Measurements from ENCODE around the gene GDPGP1. TPM values are rescaled to one million over a fixed set of nuclear protein-coding genes. Genes with fewer than 3 reads are reported as not detected.

Gene GDPGP1
- total RNA-seq, 1 donor from 2014 or later: 4.1 TPM

DNA sequence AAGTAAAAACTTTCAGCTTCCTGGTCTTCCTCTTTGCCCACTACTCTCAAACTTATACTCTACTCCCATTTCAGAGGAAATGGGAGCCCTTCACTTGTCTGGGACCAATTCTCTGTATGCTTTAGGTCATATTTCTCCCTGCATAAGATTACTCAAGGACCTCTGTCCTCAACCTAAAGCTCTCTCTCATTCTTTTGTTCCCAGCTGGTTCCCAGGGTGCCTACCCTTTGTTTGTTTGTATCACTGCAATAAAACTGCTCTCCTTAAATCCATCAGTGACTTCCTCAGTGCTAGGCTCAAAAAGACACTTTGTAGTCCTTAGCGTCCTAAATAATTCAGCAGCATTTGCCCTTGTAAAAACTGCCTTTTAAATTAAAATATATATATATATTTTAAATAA, 34.4 kb downstream of the GDPGP1 start:
- H3K27ac Mint-ChIP-seq (ENCODE audit: unreplicated experiment): no peak overlapping the region
- Histone ChIP-seq H3K9me3 (ENCODE audit: insufficient read depth, low read depth, low read length) (no peaks in the 10 kb centered on the region), H3K4me2 (ENCODE audit: low read length) (peak overlapping the region; percentile 88), H4K20me1 (ENCODE audit: insufficient read depth, low read length) (peaks cover 61% of the 10 kb centered on the region), H3K36me3 (ENCODE audit: insufficient read depth, low read length) (peaks cover 26% of the 10 kb centered on the region), H3K27ac (ENCODE audit: low read depth, low read length) (no peak overlapping the region), H3K9ac (ENCODE audit: low read length) (no peak overlapping the region), H3K79me2 (ENCODE audit: insufficient read depth, low read length) (peaks cover 78% of the 10 kb centered on the region), H3K4me1 (ENCODE audit: insufficient read depth, low read length) (peaks cover 24% of the 10 kb centered on the region), H3K27me3 (ENCODE audit: insufficient read depth, low read length) (no peaks in the 10 kb centered on the region), H3K4me3 (ENCODE audit: insufficient read depth, low read depth, low read length) (no peak overlapping the region), H2AFZ (ENCODE audit: low read depth, low read length) (no peak overlapping the region)
- H3K9me3 Mint-ChIP-seq (ENCODE audit: unreplicated experiment): no peaks in the 10 kb centered on the region
- no peaks in the 10 kb centered on the region for H3K27me3 Mint-ChIP-seq (ENCODE audit: low read depth, unreplicated experiment)
- H3K4me1 Mint-ChIP-seq (ENCODE audit: low read depth, unreplicated experiment): peaks cover 15% of the 10 kb centered on the region
- H3K36me3 Mint-ChIP-seq (ENCODE audit: low read depth, unreplicated experiment): peaks cover 15% of the 10 kb centered on the region
- peak overlapping the region; percentile 72 for H3K4me3 Mint-ChIP-seq (ENCODE audit: unreplicated experiment)
- no peak for DNase-seq (ENCODE audit: low read depth)
- TF ChIP-seq EZH2 (IDR thresholded peaks at IDR 0.05; ENCODE audit: insufficient read depth, low read length) (no peak), CTCF (IDR thresholded peaks at IDR 0.05; ENCODE audit: insufficient read depth, low read depth, low read length) (no peak)
- FAIRE-seq: no peak

- peaks cover 13% of the 10 kb centered on the region for H3K4me1 Mint-ChIP-seq (ENCODE audit: low read depth, unreplicated experiment)
- H3K79me2 ChIP-seq (ENCODE audit: insufficient read depth, low read length): peaks cover 73% of the 10 kb centered on the region
- peaks cover 21% of the 10 kb centered on the region for H3K36me3 Mint-ChIP-seq (ENCODE audit: low read depth, unreplicated experiment)
- H3K27ac ChIP-seq (ENCODE audit: low read depth, low read length): no peak overlapping the region
- no peaks in the 10 kb centered on the region for H3K27me3 Mint-ChIP-seq (ENCODE audit: low read depth, unreplicated experiment)
- peaks cover 26% of the 10 kb centered on the region for H3K36me3 ChIP-seq (ENCODE audit: insufficient read depth, low read length)
- H3K27me3 ChIP-seq (ENCODE audit: insufficient read depth, low read length): no peaks in the 10 kb centered on the region
- no peak overlapping the region for H3K4me2 ChIP-seq (ENCODE audit: low read length)
- H3K4me3 Mint-ChIP-seq (ENCODE audit: unreplicated experiment): no peak overlapping the region
- no peaks in the 10 kb centered on the region for H3K9me3 Mint-ChIP-seq (ENCODE audit: unreplicated experiment)
- no peak overlapping the region for H3K9ac ChIP-seq (ENCODE audit: low read length)
- FAIRE-seq (no peak), DNase-seq (ENCODE audit: low read depth) (no peak)
- H3K4me3 ChIP-seq (ENCODE audit: insufficient read depth, low read depth, low read length): no peak overlapping the region
- TF ChIP-seq CTCF (IDR thresholded peaks at IDR 0.05; ENCODE audit: insufficient read depth, low read depth, low read length): no peak
- peaks cover 16% of the 10 kb centered on the region for H3K4me1 ChIP-seq (ENCODE audit: insufficient read depth, low read length)
- H3K27ac Mint-ChIP-seq (ENCODE audit: unreplicated experiment): no peak overlapping the region
- peaks cover 61% of the 10 kb centered on the region for H4K20me1 ChIP-seq (ENCODE audit: insufficient read depth, low read length)
- no peaks in the 10 kb centered on the region for H3K9me3 ChIP-seq (ENCODE audit: insufficient read depth, low read depth, low read length)
- H2AFZ ChIP-seq (ENCODE audit: low read depth, low read length): no peak overlapping the region
Observed at GRCh38 chr15:90270502-90271150, 36.6 kb downstream of the GDPGP1 start.

DNA sequence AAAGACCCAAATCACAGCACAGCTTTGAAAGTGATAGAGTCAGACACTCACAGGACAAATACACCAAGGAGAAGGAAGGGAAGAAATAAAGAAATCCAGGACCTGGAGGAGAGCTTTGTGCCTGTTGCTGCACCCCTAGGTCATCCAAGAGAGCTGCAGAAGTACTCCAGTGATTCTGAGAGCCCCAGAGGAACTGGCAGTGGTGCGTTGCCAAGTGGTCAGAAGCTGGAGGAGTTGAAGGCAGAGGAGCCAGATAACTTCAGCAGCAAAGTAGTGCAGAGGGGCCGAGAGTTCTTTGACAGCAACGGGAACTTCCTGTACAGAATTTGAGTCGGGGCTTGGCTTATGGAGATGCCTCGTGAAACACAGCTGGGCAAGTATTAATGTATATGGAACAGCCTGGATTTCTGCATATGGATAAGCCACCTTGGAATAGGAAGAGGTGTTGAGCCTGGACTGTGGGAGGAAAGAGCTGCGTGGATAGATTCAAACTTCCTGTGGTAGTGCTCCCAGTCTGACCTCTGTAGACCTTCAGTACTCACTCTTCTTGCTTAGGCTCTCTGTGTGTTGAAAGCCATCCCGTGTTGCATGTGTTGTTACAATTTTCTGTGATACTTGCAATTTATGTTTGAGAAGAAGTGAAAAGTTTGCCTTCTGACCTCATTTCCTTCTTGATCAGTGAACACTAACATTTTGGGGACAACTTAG, 37.6 kb downstream of the GDPGP1 start:
- peaks cover 58% of the 10 kb centered on the region for H4K20me1 ChIP-seq (ENCODE audit: insufficient read depth, low read length)
- peaks cover 26% of the 10 kb centered on the region for H3K36me3 ChIP-seq (ENCODE audit: insufficient read depth, low read length)
- FAIRE-seq: no peak

More for the DNA sequence above, 37.6 kb downstream of the GDPGP1 start:
- Histone ChIP-seq H3K4me2 (ENCODE audit: low read length) (no peak overlapping the region), H3K4me3 (ENCODE audit: insufficient read depth, low read depth, low read length) (no peak overlapping the region), H3K27me3 (ENCODE audit: insufficient read depth, low read length) (no peaks in the 10 kb centered on the region), H3K9me3 (ENCODE audit: insufficient read depth, low read depth, low read length) (no peaks in the 10 kb centered on the region), H2AFZ (ENCODE audit: low read depth, low read length) (no peak overlapping the region), H3K27ac (ENCODE audit: low read depth, low read length) (no peak overlapping the region), H3K4me1 (ENCODE audit: insufficient read depth, low read length) (peaks cover 15% of the 10 kb centered on the region), H3K79me2 (ENCODE audit: insufficient read depth, low read length) (peaks cover 63% of the 10 kb centered on the region), H3K9ac (ENCODE audit: low read length) (no peak overlapping the region)
- peaks cover 21% of the 10 kb centered on the region for H3K36me3 Mint-ChIP-seq (ENCODE audit: low read depth, unreplicated experiment)
- H3K27me3 Mint-ChIP-seq (ENCODE audit: low read depth, unreplicated experiment): no peaks in the 10 kb centered on the region
- no peak for DNase-seq (ENCODE audit: low read depth)
- H3K9me3 Mint-ChIP-seq (ENCODE audit: unreplicated experiment): no peaks in the 10 kb centered on the region
- no peak overlapping the region for H3K4me3 Mint-ChIP-seq (ENCODE audit: unreplicated experiment)
- H3K27ac Mint-ChIP-seq (ENCODE audit: unreplicated experiment): no peak overlapping the region
- peaks cover 13% of the 10 kb centered on the region for H3K4me1 Mint-ChIP-seq (ENCODE audit: low read depth, unreplicated experiment)
- TF ChIP-seq EZH2 (IDR thresholded peaks at IDR 0.05; ENCODE audit: insufficient read depth, low read length) (no peak), CTCF (IDR thresholded peaks at IDR 0.05; ENCODE audit: insufficient read depth, low read depth, low read length) (no peak)
